ENCODE measurements around the gene RLF. TPM values are rescaled to one million over a fixed set of nuclear protein-coding genes. Genes with fewer than 3 reads are reported as not detected.

Gene RLF
- total and polyA plus RNA-seq, 2 donors (not counting 1 experiment from before 2014, with no cell fraction given): 7.8 to 21.9 TPM

- no CpG with 5 or more reads among the region's 6 CpGs for WGBS (ENCODE audit: insufficient coverage)
- POLR2A ChIA-PET: interaction anchor here (2.1 kb wide), 1 partner anchor 187 kb away, joined by 11 read pairs; no protein-coding TSS in a partner anchor
Observed at GRCh38 chr1:40151457-40152079, 9.6 kb upstream of the RLF start.

More at GRCh38 chr1:40151457-40152079, 9.6 kb upstream of the RLF start:
- Mint-ChIP-seq H3K27ac (no peak overlapping the region), H3K27me3 (peaks cover 6% of the 10 kb centered on the region), H3K9me3 (ENCODE audit: insufficient read depth) (no peaks in the 10 kb centered on the region), H3K4me1 (peaks cover 25% of the 10 kb centered on the region), H3K4me3 (no peak overlapping the region)
- ATAC-seq (ENCODE audit: low read depth) (no peak), DNase-seq (no peak)
- TF ChIP-seq CTCF (IDR thresholded peaks at IDR 0.05) (no peak), EZH2 (IDR thresholded peaks at IDR 0.05; ENCODE audit: borderline replicate concordance, insufficient read depth, low read depth, low read length, poor library complexity, severe bottlenecking) (no peak)
- Histone ChIP-seq H4K20me1 (ENCODE audit: control insufficient read depth, insufficient read depth, low read length, poor library complexity, severe bottlenecking) (no peaks in the 10 kb centered on the region), H3K9ac (ENCODE audit: low read length) (no peak overlapping the region), H3K4me2 (replicated peaks; ENCODE audit: low read depth, low read length, poor library complexity, severe bottlenecking) (no peak overlapping the region), H2AFZ (ENCODE audit: insufficient read depth, low read depth, low read length, poor library complexity, severe bottlenecking) (no peak overlapping the region), H3K27ac (ENCODE audit: low read length in 2 of 2) (peak overlapping the region in 1 of 2 donors; percentile 82), H3K4me3 (ENCODE audit: control extremely low read depth in 1 of 5, extremely low read depth in 1 of 5, insufficient read depth in 1 of 5, low read depth in 2 of 5, low read length in 4 of 5) (no peak overlapping the region), H3K4me1 (ENCODE audit: control insufficient read depth in 2 of 2, insufficient read depth in 2 of 2, low read length in 2 of 2) (peaks cover 21 to 22% of the 10 kb centered on the region in 2 donors), H3K79me2 (ENCODE audit: control insufficient read depth, insufficient read depth, low read length) (peaks cover 4% of the 10 kb centered on the region), H3K27me3 (replicated peaks in 1 of 4; ENCODE audit: control extremely low read depth in 1 of 4, control insufficient read depth in 3 of 4, insufficient read depth in 4 of 4, low read length in 3 of 4) (no peaks in the 10 kb centered on the region), H3K36me3 (replicated peaks in 1 of 2; ENCODE audit: control extremely low read depth in 1 of 2, control insufficient read depth in 1 of 2, extremely low read depth in 1 of 2, insufficient read depth in 2 of 2, low read length in 1 of 2) (no peaks in the 10 kb centered on the region), H3K9me3 (ENCODE audit: control extremely low read depth in 1 of 3, control insufficient read depth in 2 of 3, insufficient read depth in 1 of 3, low read length in 2 of 3) (no peaks in the 10 kb centered on the region)
- CTCF ChIA-PET: interaction anchor here (0.7 to 9.5 kb wide), 19 partner anchors 8 to 698 kb away, joined by 3 to 272 read pairs (median 7); partner anchors contain the start of genes COL9A2 and RLF
- intact Hi-C loops (cut with micrococcal nuclease): loop anchor here (2.0 kb wide), 2 partner anchors 31 to 163 kb away; no protein-coding TSS in a partner anchor

Data from B cell (primary cell).